Measurements from ENCODE around the gene TCERG1L.

The TCERG1L gene

DNA sequence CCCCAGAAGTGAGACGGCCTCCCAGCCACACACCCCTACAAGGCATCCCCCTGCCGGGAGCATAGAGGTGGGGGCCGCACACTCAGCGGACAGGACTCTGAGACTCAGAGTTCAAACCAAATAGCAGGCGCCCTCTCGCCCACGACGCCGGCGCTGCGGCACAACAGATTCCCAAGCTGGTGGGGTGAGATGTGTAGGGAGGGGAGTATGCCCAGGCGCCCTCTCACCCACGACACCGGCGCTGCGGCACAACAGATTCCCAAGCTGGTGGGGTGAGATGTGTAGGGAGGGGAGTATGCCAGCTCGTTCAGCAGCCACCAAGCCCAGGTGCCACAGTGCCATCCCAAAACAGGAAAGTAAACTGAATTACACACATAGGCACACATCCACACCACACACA, 64.7 kb downstream of the TCERG1L start:
- Histone ChIP-seq H3K9me3 (ENCODE audit: control insufficient read depth, low read length) (no peaks in the 10 kb centered on the region), H3K4me3 (ENCODE audit: low read depth, low read length) (no peak overlapping the region), H3K27ac (no peak overlapping the region), H3K4me1 (peaks cover 8% of the 10 kb centered on the region), H3K27me3 (ENCODE audit: control insufficient read depth, insufficient read depth, low read length) (peaks cover 4% of the 10 kb centered on the region), H3K4me2 (ENCODE audit: low read length) (no peak overlapping the region), H3K36me3 (ENCODE audit: control insufficient read depth, insufficient read depth, low read length) (no peaks in the 10 kb centered on the region), H3K9ac (no peak overlapping the region), H2AFZ (no peak overlapping the region), H3K79me2 (peaks cover 2% of the 10 kb centered on the region)
- TF ChIP-seq, protein P1, sequence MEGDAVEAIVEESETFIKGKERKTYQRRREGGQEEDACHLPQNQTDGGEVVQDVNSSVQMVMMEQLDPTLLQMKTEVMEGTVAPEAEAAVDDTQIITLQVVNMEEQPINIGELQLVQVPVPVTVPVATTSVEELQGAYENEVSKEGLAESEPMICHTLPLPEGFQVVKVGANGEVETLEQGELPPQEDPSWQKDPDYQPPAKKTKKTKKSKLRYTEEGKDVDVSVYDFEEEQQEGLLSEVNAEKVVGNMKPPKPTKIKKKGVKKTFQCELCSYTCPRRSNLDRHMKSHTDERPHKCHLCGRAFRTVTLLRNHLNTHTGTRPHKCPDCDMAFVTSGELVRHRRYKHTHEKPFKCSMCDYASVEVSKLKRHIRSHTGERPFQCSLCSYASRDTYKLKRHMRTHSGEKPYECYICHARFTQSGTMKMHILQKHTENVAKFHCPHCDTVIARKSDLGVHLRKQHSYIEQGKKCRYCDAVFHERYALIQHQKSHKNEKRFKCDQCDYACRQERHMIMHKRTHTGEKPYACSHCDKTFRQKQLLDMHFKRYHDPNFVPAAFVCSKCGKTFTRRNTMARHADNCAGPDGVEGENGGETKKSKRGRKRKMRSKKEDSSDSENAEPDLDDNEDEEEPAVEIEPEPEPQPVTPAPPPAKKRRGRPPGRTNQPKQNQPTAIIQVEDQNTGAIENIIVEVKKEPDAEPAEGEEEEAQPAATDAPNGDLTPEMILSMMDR (IDR thresholded peaks at IDR 0.05) = no peak

DNA sequence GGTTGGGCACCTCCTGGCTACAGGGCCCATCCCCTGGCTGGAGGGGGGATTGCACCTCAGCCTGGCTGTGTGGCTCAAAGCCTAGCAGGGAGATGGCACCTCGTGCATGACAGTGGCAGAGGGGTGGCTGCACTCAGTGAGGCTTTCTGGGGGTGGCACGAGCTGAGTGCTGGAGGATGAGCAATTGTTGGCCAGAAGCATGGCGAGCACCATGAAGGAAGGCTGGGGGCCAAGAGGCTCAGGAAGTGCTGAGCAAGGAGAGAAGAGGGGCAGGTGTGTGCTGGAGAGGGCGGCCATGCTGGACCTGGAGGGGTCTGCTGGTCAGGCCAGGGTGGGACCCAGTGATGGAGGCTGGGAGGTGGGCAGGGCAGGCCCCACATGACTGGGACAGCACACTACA, 65.4 kb downstream of the TCERG1L start:
- Histone ChIP-seq H3K27ac (no peak overlapping the region), H3K9ac (no peak overlapping the region), H3K36me3 (ENCODE audit: control insufficient read depth, insufficient read depth, low read length) (no peaks in the 10 kb centered on the region), H3K79me2 (peaks cover 2% of the 10 kb centered on the region), H3K4me1 (peaks cover 4% of the 10 kb centered on the region), H3K27me3 (ENCODE audit: control insufficient read depth, insufficient read depth, low read length) (peaks cover 4% of the 10 kb centered on the region), H3K9me3 (ENCODE audit: control insufficient read depth, low read length) (no peaks in the 10 kb centered on the region), H3K4me3 (ENCODE audit: low read depth, low read length) (no peak overlapping the region), H3K4me2 (ENCODE audit: low read length) (no peak overlapping the region), H2AFZ (no peak overlapping the region)
- TF ChIP-seq, protein P1 (IDR thresholded peaks at IDR 0.05) = no peak

DNA sequence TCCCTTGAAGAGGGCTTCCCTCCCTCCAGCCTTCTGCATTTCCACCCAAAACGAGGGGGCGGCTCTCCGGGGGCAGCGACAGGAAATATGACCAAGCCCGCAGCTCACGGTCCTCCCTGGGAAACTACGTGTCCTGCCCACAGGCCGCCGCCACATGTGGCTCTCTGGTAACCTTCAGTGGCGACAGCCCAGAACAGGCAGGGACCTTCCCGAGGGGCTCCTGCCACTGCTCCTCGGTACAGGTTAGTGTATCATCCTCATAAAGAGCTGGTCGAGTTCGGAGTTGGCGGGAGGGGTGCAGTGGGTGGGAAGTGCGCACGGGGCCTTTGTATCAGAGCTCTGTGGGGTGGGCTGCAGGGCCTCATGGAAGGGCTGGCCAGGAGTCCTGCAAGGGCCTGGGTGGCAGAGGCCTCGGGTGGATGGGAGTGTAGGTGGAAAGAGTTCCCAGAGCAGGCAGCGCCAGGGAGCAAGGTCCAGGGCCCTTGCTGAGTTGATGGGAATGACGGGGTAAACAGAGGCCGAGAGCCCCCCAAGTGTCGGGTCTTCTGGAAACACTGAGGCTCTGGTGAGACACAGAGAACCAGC, 66.0 kb downstream of the TCERG1L start:
- no peak overlapping the region for H3K4me3 ChIP-seq (ENCODE audit: low read depth, low read length)

DNA sequence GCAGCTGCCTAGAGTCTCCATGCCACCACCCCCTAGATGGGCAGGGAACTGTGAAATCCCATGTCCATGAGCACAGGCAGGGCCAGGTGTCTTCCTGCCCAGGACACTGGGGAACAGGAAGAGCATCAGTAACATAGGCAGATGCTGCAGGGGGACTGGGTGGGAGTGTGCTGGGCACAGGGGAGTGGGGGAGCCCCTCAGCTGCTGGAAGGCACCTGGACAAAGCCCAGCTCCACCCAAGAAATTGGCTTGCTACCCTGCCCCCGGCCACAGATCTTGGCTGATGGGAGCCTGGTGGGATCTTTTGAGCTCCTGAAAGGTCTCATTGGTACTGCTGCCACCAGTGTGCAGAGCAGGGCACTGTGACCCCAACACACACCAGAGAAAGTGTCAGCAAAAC, 66.7 kb downstream of the TCERG1L start:
- H3K27me3 ChIP-seq (ENCODE audit: control insufficient read depth, insufficient read depth, low read length) = peaks cover 4% of the 10 kb centered on the region

More for the DNA sequence above, 66.0 kb downstream of the TCERG1L start:
- Histone ChIP-seq H3K27ac (no peak overlapping the region), H3K79me2 (peaks cover 2% of the 10 kb centered on the region), H3K9ac (no peak overlapping the region), H3K4me1 (peaks cover 4% of the 10 kb centered on the region), H3K4me2 (ENCODE audit: low read length) (no peak overlapping the region), H3K9me3 (ENCODE audit: control insufficient read depth, low read length) (no peaks in the 10 kb centered on the region), H3K27me3 (ENCODE audit: control insufficient read depth, insufficient read depth, low read length) (peaks cover 4% of the 10 kb centered on the region), H3K36me3 (ENCODE audit: control insufficient read depth, insufficient read depth, low read length) (no peaks in the 10 kb centered on the region), H2AFZ (no peak overlapping the region)
- TF ChIP-seq, protein P1 (IDR thresholded peaks at IDR 0.05) = no peak

More for the DNA sequence above, 66.7 kb downstream of the TCERG1L start:
- no peak overlapping the region for H3K4me2 ChIP-seq (ENCODE audit: low read length)
- no peak overlapping the region for H2AFZ ChIP-seq
- no peak overlapping the region for H3K4me3 ChIP-seq (ENCODE audit: low read depth, low read length)
- peaks cover 2% of the 10 kb centered on the region for H3K79me2 ChIP-seq
- H3K9ac ChIP-seq = no peak overlapping the region
- H3K9me3 ChIP-seq (ENCODE audit: control insufficient read depth, low read length) = no peaks in the 10 kb centered on the region
- no peak overlapping the region for H3K27ac ChIP-seq
- H3K4me1 ChIP-seq = peaks cover 4% of the 10 kb centered on the region
- no peaks in the 10 kb centered on the region for H3K36me3 ChIP-seq (ENCODE audit: control insufficient read depth, insufficient read depth, low read length)
- TF ChIP-seq, protein P1 (IDR thresholded peaks at IDR 0.05) = no peak
